GM18861 (cell line): ENCODE measurements around the gene CFAP74.

Source experiments
- ATAC-seq: cut with Tn5 transposase; IDR thresholded peaks from one replicate; pipeline ENCODE4 v1.9.1; 2021; ENCODE audit not compliant: unreplicated experiment

CFAP74 gene, protein sequence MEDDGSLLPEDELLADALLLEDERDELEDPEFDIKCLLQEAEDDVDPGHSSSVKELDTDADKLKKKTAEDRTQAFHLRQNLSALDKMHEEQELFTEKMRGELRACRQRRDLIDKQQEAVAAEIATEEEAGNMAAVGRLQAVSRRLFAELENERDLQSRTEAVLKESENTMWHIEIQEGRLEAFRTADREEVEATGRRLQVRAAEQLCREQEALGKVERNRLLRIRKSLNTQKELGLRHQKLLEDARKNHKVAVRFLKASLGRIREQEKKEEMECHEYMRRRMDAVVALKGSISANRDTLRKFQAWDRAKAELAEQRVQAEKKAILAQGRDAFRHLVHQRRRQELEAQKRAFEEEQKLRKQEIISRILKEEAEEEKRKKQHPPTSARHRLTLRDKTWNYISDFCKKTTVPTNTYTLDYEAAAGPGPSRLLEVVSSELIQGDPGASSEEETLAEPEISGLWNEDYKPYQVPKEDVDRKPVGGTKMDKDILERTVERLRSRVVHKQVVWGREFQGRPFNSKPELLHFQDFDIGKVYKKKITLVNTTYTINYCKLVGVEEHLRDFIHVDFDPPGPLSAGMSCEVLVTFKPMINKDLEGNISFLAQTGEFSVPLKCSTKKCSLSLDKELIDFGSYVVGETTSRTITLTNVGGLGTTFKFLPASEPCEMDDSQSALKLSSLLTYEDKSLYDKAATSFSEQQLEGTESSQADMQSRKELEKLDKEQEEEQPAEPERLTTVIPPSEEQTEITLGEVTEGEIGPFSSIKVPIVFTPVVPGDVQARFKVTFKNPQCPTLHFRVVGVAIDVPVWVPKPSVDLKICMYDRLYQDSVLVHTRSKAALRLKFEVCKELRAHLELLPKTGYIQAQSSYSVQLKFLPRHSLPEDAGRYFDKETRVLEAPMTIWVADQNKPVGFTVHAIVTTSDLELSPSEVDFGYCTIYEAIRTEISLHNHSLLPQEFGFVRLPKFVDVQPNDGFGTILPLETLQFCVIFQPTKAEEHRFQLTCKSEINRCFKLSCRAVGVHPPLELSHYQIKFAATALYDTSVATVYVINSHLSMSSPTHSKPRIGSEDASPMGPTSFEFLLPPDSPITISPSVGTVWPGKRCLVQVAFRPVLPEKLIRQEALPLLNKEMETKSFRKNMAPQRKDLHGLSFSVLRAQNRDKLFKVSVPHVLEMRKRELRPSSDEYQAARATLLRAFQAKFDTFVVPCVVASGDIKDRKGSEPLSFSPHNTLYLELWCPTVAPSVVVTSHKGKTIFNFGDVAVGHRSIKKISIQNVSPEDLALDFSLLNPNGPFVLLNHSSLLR (N-terminal part only)

DNA sequence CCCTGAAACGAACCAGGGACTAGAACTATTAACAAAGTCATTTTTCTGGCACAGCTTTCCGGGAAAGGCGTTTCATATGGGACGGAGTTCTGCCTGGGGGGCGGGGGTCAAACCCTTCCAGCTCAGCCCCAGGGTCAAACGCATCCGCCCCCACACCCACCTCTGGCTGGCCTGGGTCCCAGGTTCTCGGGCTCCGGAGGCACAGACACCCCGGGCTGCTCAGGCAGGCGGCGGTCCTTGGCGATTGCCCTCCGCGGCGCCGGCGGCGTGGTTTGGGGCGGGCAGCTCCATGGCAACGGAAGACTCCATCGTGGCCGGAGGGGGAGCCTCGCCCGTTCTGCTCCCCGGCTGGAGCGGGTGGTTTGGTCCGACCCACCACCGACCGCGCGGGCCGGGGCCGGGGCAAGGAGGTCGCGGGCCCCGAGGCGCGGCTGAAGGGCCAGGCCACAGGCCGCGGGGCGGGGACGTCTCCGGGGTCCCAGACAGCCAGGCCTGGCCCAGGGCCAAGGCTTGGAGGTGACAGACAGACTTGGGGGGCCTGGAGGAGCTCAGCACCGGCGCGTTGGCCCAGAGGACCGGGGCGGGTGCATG, at the start of gene CFAP74:
TSS of gene CFAP74 (minus strand) at position 246 of the 591 bp plus-strand sequence. CDS start 12,830 bp downstream, outside the sequence.
- ATAC-seq, result no peak

DNA sequence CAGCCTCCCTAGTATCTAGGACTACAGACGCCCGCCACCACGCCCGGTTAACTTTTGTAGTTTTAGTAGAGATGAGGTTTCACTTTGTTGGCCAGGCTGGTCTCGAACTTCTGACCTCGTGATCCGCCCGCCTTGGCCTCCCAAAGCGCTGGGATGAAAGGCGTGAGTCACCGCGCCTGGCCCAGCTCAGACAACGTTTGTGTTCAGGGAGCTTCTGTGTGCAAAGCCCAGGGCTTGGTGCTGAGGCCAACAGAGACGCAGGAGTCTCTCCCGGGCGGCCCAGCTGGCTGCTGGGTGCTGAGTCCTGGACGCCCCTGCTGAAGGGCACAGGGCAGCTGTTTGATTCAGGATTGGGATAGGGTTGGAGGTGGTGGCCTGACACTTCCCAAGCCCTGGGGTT, 49.6 kb upstream of the CFAP74 start:
- no peak for ATAC-seq

GRCh38 chr1:2052756-2053155, 49.2 kb upstream of the CFAP74 start:
- no peak for ATAC-seq

DNA sequence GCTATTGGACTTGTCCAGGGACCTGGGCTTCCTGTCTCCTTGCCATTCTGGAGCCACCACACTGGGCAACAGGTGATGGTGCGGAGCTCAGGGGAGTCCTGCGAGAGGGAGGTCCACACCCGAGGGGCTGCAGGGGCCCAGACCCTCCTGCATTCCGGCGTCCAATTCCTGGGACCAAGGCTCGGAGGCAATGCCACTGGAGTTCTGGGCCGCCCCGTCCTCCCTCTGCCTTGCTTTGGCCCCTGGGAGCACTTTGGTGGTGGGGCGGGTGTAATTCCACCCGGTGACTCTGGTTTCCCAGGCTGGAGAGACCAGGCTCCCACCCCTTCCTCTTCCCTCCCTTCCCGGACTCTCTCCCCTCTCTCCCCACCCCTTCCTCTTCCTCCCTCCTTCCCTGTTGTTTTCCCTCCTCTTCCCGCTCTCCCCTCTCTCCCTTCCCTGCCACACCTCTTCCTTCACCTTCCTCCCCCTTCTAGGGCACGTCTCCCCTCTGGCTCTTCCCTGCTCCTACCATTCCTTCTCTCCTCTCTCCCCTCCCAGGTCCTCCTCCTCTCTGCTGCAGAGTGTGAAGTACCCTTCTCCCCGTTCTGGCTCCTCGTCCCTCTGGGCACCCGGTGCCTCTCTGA, 48.6 kb upstream of the CFAP74 start:
- no peak for ATAC-seq

GRCh38 chr1:2050793-2051682, 47.5 kb upstream of the CFAP74 start:
- no peak for ATAC-seq

GRCh38 chr1:2050461-2050792, 46.8 kb upstream of the CFAP74 start:
- no peak for ATAC-seq

GRCh38 chr1:2049718-2050431, 46.3 kb upstream of the CFAP74 start, which contains the start of gene PRKCZ:
Gene PRKCZ (plus strand): TSS chr1:2050411. CDS start chr1:2050631, 220 bp downstream.
- ATAC-seq, result no peak

GRCh38 chr1:2049225-2049717, 45.7 kb upstream of the CFAP74 start:
- ATAC-seq, result no peak

DNA sequence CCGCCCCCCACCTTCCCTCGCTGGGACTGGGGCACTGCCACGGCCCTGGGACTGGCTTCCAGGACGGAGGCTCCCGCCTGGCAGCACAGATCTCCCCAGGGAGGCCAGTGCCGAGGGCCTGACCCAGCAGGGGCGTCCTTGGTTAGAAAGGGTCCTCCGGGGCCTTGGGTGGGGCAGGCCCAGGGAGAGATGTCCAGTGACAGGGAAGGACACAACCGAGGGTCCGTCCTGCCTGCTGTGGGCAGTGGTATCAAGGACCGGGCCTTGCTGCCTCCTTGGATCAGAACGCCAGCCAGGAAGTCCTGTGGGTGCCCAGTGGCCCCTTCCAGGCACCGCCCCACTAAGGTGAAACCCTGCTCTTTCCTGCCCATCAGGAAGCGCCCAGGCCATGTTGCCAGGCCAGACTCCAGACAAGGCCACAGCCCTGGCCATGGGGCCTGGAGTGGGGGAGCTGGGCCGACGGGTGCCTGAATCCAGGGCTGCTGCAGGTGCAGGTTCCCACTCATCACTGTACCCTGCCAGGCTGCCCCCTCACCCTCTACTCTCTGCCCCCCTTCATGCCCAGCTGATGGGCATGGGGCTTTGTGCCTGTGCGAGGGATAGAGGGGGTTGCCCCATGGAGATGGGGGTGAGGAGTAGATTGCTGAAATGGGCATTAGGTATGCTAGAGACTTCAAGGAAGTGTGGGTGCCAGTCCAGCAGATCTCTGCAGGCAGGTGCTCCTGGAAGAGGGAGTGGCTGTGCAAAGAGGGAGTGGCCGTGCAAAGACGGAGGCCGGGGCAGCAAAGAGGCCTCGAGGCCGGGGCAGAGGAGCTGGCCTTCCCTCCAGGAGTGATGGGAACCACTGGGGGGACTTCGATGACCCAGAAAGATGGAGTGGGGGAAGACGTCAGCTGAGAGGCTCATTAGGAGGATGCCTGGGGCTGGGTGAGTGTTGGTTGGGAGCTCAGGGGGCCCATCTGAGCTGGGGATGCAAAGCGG, 44.5 kb upstream of the CFAP74 start:
- no peak for ATAC-seq

- no peak for ATAC-seq
Measured at GRCh38 chr1:2046953-2047748, 43.6 kb upstream of the CFAP74 start.

GRCh38 chr1:2046174-2046917, 42.8 kb upstream of the CFAP74 start:
- ATAC-seq, result no peak

DNA sequence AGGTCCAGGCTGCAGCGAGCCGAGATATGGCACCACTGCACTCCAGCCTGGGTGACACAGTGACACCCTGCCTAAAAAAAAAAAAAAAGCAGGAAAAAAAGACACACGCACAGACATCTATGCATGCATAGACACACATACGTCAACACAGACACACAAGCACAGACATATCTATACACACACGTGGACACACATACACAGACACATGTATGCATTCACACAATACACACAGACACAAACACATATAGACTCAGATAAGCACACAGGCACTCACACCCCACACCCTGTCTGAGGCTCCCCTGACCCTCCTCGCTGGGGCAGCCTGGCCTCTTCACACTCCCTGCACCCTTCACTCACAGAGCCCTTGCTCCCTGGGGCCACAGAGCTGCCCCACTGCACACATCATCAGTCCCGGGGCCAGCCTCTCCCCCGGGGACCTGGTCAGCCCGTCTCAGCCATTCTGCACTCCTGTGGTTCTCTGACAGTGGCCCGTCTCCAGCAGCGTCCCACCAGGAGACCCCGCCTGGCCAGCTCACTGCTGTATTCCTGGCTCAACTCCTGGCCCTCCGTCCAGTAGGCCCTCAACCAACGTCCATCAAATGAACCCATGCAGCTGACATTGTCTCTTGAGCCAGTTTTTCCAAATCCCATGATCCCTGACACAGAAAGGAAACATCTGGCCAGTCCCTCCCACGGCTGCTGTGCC, 42.0 kb upstream of the CFAP74 start:
- no peak for ATAC-seq

- ATAC-seq, result no peak
Measured at GRCh38 chr1:2044510-2045319, 41.1 kb upstream of the CFAP74 start.

DNA sequence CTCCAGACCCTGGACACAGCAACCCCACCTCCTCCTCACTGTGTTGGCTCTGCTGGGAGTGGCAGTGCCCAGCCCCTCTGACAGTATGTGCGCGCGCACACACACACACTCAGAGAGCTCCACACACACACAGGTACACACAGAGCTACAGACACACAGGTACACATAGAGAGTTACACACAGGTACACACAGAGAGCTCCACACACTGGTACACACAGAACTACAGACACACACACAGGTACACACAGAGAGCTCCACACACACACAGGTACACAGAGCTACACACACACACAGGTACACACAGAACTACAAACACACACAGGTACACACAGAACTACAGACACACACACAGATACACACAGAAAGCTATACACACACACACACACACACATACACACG, 40.3 kb upstream of the CFAP74 start:
- ATAC-seq, result no peak
